HG03139 (cell line): ENCODE results near the gene JMJD1C.
A peak's percentile ranks its signal among the peaks of the same experiment; 100 is the strongest.

ENCODE experiments used
- ATAC-seq: cut with Tn5 transposase; IDR thresholded peaks from one replicate; pipeline ENCODE4 v1.9.1; 2021; ENCODE audit not compliant: unreplicated experiment

Gene JMJD1C

GRCh38 chr10:63264617-63265221 is 201.1 kb downstream of the JMJD1C start:
- no peak for ATAC-seq

GRCh38 chr10:63262430-63263073 is 203.2 kb downstream of the JMJD1C start:
- no peak for ATAC-seq

GRCh38 chr10:63261496-63261895 is 204.3 kb downstream of the JMJD1C start:
- no peak for ATAC-seq

- no peak for ATAC-seq
Observed at GRCh38 chr10:63260860-63261251, 204.9 kb downstream of the JMJD1C start.

GRCh38 chr10:63260103-63260859 is 205.5 kb downstream of the JMJD1C start:
- no peak for ATAC-seq

- ATAC-seq = no peak
Observed at GRCh38 chr10:63258920-63259678, 206.7 kb downstream of the JMJD1C start.

- ATAC-seq = no peak
Observed at GRCh38 chr10:63257778-63258177, 208.0 kb downstream of the JMJD1C start.

- ATAC-seq = no peak
Observed at GRCh38 chr10:63256009-63256773, 209.6 kb downstream of the JMJD1C start.

- no peak for ATAC-seq
Observed at GRCh38 chr10:63255316-63255715, 210.5 kb downstream of the JMJD1C start.

- no peak for ATAC-seq
Observed at GRCh38 chr10:63253040-63253439, 212.7 kb downstream of the JMJD1C start.

- no peak for ATAC-seq
Observed at GRCh38 chr10:63252095-63252762, 213.5 kb downstream of the JMJD1C start.

GRCh38 chr10:63250032-63250431 is 215.7 kb downstream of the JMJD1C start:
- ATAC-seq = no peak

GRCh38 chr10:63247771-63248170 is 218.0 kb downstream of the JMJD1C start:
- no peak for ATAC-seq

GRCh38 chr10:63246356-63246755 is 219.4 kb downstream of the JMJD1C start:
- ATAC-seq = no peak

GRCh38 chr10:63241841-63242281 is 223.9 kb downstream of the JMJD1C start:
- peak; percentile 43 for ATAC-seq

- ATAC-seq = no peak
Observed at GRCh38 chr10:63240807-63241206, 225.0 kb downstream of the JMJD1C start.

GRCh38 chr10:63238501-63238900 is 227.3 kb downstream of the JMJD1C start:
- ATAC-seq = no peak

- no peak for ATAC-seq
Observed at GRCh38 chr10:63237396-63237795, 228.4 kb downstream of the JMJD1C start.

GRCh38 chr10:63236113-63236935 is 229.5 kb downstream of the JMJD1C start:
- peak; percentile 83 for ATAC-seq
